ENCODE results near the gene LCMT1.

- TF ChIP-seq CTCF (conservative IDR thresholded peaks at IDR 0.05) (no peak), ZFX (IDR thresholded peaks at IDR 0.05) (no peak)
Measured at GRCh38 chr16:25079637-25080378, 31.7 kb upstream of the LCMT1 start.
